HG02885 (cell line): ENCODE measurements around the gene DEGS1.
"Not testable (repeated sequence)": the region's sequence is repeated elsewhere in the genome, so short reads cannot be mapped to it uniquely, and the experiment has no call there.

ENCODE experiments used
- ATAC-seq: cut with Tn5 transposase; IDR thresholded peaks from one replicate; pipeline ENCODE4 v1.9.1; 2021; ENCODE audit warnings: mild to moderate bottlenecking; ENCODE audit not compliant: unreplicated experiment, poor library complexity

DEGS1 gene

GRCh38 chr1:224178894-224179293 lies 4.1 kb upstream of the DEGS1 start:
- no peak for ATAC-seq

GRCh38 chr1:224180783-224181452 lies 2.1 kb upstream of the DEGS1 start:
- no peak for ATAC-seq

GRCh38 chr1:224181453-224181810 lies 1.6 kb upstream of the DEGS1 start:
- ATAC-seq, result no peak

- peak; percentile 43 for ATAC-seq
Measured at GRCh38 chr1:224182057-224182865, 779 bp upstream of the DEGS1 start.

- ATAC-seq, result peak; percentile 43
Measured at GRCh38 chr1:224183591-224184312, 712 bp downstream of the DEGS1 start.

GRCh38 chr1:224185208-224185607 lies 2.2 kb downstream of the DEGS1 start:
- ATAC-seq, result no peak

GRCh38 chr1:224188286-224188685 lies 5.2 kb downstream of the DEGS1 start:
- ATAC-seq, result no peak

- no peak for ATAC-seq
Measured at GRCh38 chr1:224189561-224189960, 6.5 kb downstream of the DEGS1 start.

- ATAC-seq, result no peak
Measured at GRCh38 chr1:224192082-224192788, 9.2 kb downstream of the DEGS1 start.

- no peak for ATAC-seq
Measured at GRCh38 chr1:224193319-224193966, 10.4 kb downstream of the DEGS1 start.

- ATAC-seq, result no peak
Measured at GRCh38 chr1:224196813-224197600, 14.0 kb downstream of the DEGS1 start.

GRCh38 chr1:224198572-224198971 lies 15.5 kb downstream of the DEGS1 start:
- ATAC-seq, result no peak

GRCh38 chr1:224199679-224200078 lies 16.6 kb downstream of the DEGS1 start:
- no peak for ATAC-seq

- ATAC-seq, result no peak
Measured at GRCh38 chr1:224201383-224201782, 18.3 kb downstream of the DEGS1 start.

- no peak for ATAC-seq
Measured at GRCh38 chr1:224201853-224202252, 18.8 kb downstream of the DEGS1 start.

- peak; percentile 67 for ATAC-seq
Measured at GRCh38 chr1:224203243-224204016, 20.4 kb downstream of the DEGS1 start.

- peak; percentile 39 for ATAC-seq
Measured at GRCh38 chr1:224205438-224205840, 22.4 kb downstream of the DEGS1 start.

- ATAC-seq, result not testable (repeated sequence)
Measured at GRCh38 chr1:224205931-224206538, 23.0 kb downstream of the DEGS1 start.
